HCT116 (cell line): ENCODE data around the gene SNUPN. TPM values are rescaled to one million over a fixed set of nuclear protein-coding genes. Genes with fewer than 3 reads are reported as not detected.
A peak's percentile ranks its signal among the peaks of the same experiment; 100 is the strongest.

Experiments
- ATAC-seq: fragments of 200-7000 bp; cut with Tn5 transposase; 2 replicates; pipeline ENCODE4 v1.9.1; 2020; ENCODE audit warnings: mild to moderate bottlenecking, moderate library complexity
- BruUV-seq: library from RNA; stranded (reverse); fragments of 400-500 nt; replicated peaks from 2 replicates; lab custom pipeline; 2021; lab: Mats Ljungman, UMichigan
- CTCF ChIA-PET: fragments of 300-600 bp; sonication (Branson Sonifier 250); formaldehyde crosslinking; loops from one replicate; lab custom pipeline; 2021; ENCODE audit warnings: antibody characterized with exemption; lab: Charles Lee
- POLR2A ChIA-PET: fragments of 300-600, 350-600 bp; sonication (Branson Sonifier 250); formaldehyde crosslinking; loops from one replicate; lab custom pipeline; 2021; ENCODE audit warnings: antibody characterized with exemption; lab: Charles Lee
- RAD21 ChIA-PET, 2 experiments: fragments of 300-600 bp; sonication (Branson Sonifier 250); formaldehyde crosslinking; loops; one replicate each; lab custom pipeline; 2023; ENCODE audit warnings: low total read pairs in 2 of 2; ENCODE audit not compliant: uncharacterized antibody in 2 of 2, unreplicated experiment in 2 of 2, low non-redundant PET in 1 of 2; lab: Charles Lee
- DNase-seq: peaks from one replicate; pipeline ENCODE4 v3.0.0-alpha.2; 2010; ENCODE audit warnings: low read depth, low spot score
- H2AFZ ChIP-seq: fragments of 200-600 bp; shearing (Covaris generic), sonication (generic); 2 replicates; pipeline ENCODE4 v1.6.1; 2017; ENCODE audit warnings: low read depth, mixed run types, mixed read lengths, antibody characterized with exemption, low read length; ENCODE audit not compliant: poor library complexity, severe bottlenecking
- H3K27ac ChIP-seq: 2 replicates; pipeline ENCODE4 v1.5.1; 2012; ENCODE audit warnings: low read depth, low read length
- H3K27me3 ChIP-seq: fragments of 200-600 bp; sonication (generic); 2 replicates; pipeline ENCODE4 v1.6.1; 2016; ENCODE audit warnings: mixed run types, low read length, mixed read lengths; ENCODE audit not compliant: insufficient read depth
- H3K36me3 ChIP-seq, 2 experiments: fragments of 200-500 bp in 1 of 2; fragments of 200-600 bp in 1 of 2; sonication (Bioruptor generic) in 1 of 2; sonication (generic) in 1 of 2; 2 replicates each; pipeline versions ENCODE4 v1.5.1 to v1.6.1; 2014 to 2016; ENCODE audit warnings: low read length in 2 of 2, inconsistent platforms in 1 of 2, mixed read lengths in 1 of 2, mixed run types in 1 of 2; ENCODE audit not compliant: insufficient read depth in 2 of 2, control insufficient read depth in 1 of 2
- H3K4me1 ChIP-seq, 2 experiments: fragments of 200-600 bp in 1 of 2; sonication (generic) in 1 of 2; 2 replicates each; pipeline versions ENCODE4 v1.5.1 to v1.6.1; 2012 to 2017; ENCODE audit warnings: low read length in 2 of 2, inconsistent platforms in 1 of 2, mild to moderate bottlenecking in 1 of 2, mixed read lengths in 1 of 2, mixed run types in 1 of 2, moderate library complexity in 1 of 2; ENCODE audit not compliant: insufficient read depth in 2 of 2, control insufficient read depth in 1 of 2
- H3K4me2 ChIP-seq: fragments of 200-600 bp; sonication (generic); 2 replicates; pipeline ENCODE4 v1.6.1; 2017; ENCODE audit warnings: mixed run types, low read length, mixed read lengths
- H3K4me3 ChIP-seq, 2 experiments: fragments of 200-600 bp in 1 of 2; sonication (generic) in 1 of 2; replicated peaks in 1 of 2; 2 replicates each; pipeline ENCODE4 v1.5.1; 2011 to 2016; ENCODE audit warnings: low read length in 2 of 2, control low read depth in 1 of 2, low read depth in 1 of 2, mild to moderate bottlenecking in 1 of 2, mixed read lengths in 1 of 2, mixed run types in 1 of 2
- H3K79me2 ChIP-seq: fragments of 200-600 bp; sonication (generic); 2 replicates; pipeline ENCODE4 v1.6.1; 2017; ENCODE audit warnings: mild to moderate bottlenecking, mixed run types, low read length, moderate library complexity, mixed read lengths; ENCODE audit not compliant: insufficient read depth
- H3K9ac ChIP-seq: fragments of 200-600 bp; sonication (generic); 2 replicates; pipeline ENCODE4 v1.6.1; 2016; ENCODE audit warnings: low read length, mixed read lengths
- H3K9me2 ChIP-seq: fragments of 200-600 bp; sonication (generic), shearing (Covaris generic); 2 replicates; pipeline ENCODE4 v1.6.1; 2017; ENCODE audit warnings: mixed run types, mild to moderate bottlenecking, moderate library complexity; ENCODE audit not compliant: insufficient read depth
- H3K9me3 ChIP-seq, 2 experiments: fragments of 200-500 bp in 1 of 2; fragments of 200-600 bp in 1 of 2; sonication (Bioruptor generic) in 1 of 2; sonication (generic) in 1 of 2; 2 replicates each; pipeline ENCODE4 v1.6.1; 2014 to 2017; ENCODE audit warnings: low read length in 2 of 2, mixed read lengths in 2 of 2, inconsistent platforms in 1 of 2, low read depth in 1 of 2, mild to moderate bottlenecking in 1 of 2, mixed run types in 1 of 2, moderate library complexity in 1 of 2; ENCODE audit not compliant: control insufficient read depth in 1 of 2, insufficient read depth in 1 of 2
- H4K20me1 ChIP-seq: fragments of 200-600 bp; sonication (generic), shearing (Covaris generic); 2 replicates; pipeline ENCODE4 v1.6.1; 2017; ENCODE audit warnings: mixed run types, mild to moderate bottlenecking, moderate library complexity; ENCODE audit not compliant: insufficient read depth
- CBX3 ChIP-seq: IDR thresholded peaks from 2 replicates; pipeline ENCODE4 v1.6.1; 2012; ENCODE audit warnings: low read depth
- CEBPB ChIP-seq: IDR thresholded peaks from 2 replicates; pipeline ENCODE4 v1.6.1; 2012; ENCODE audit warnings: low read depth
- EGR1 ChIP-seq: IDR thresholded peaks from 2 replicates; pipeline ENCODE4 v1.6.1; 2012; ENCODE audit warnings: low read depth
- ELF1 ChIP-seq: IDR thresholded peaks from 2 replicates; pipeline ENCODE4 v1.6.1; 2012; ENCODE audit warnings: low read depth, borderline replicate concordance
- EZH2 ChIP-seq: fragments of 200-600 bp; sonication (generic); IDR thresholded peaks from 2 replicates; pipeline ENCODE4 v1.6.1; 2017; ENCODE audit warnings: antibody characterized with exemption, mixed run types
- EZH2phosphoT487 ChIP-seq: fragments of 200-600 bp; IDR thresholded peaks from 2 replicates; pipeline ENCODE4 v1.6.1; 2018; ENCODE audit warnings: antibody characterized with exemption, borderline replicate concordance
- FOSL1 ChIP-seq: IDR thresholded peaks from 2 replicates; pipeline ENCODE4 v1.6.1; 2012; ENCODE audit warnings: low read depth
- JUND ChIP-seq: IDR thresholded peaks from 2 replicates; pipeline ENCODE4 v1.6.1; 2012
- POLR2AphosphoS5 ChIP-seq: IDR thresholded peaks from 2 replicates; pipeline ENCODE4 v1.6.1; 2011; ENCODE audit warnings: mild to moderate bottlenecking, low read depth, low read length, moderate library complexity
- RAD21 ChIP-seq: IDR thresholded peaks from 2 replicates; pipeline ENCODE4 v1.6.1; 2012; ENCODE audit warnings: low read depth, mild to moderate bottlenecking
- SIN3A ChIP-seq: IDR thresholded peaks from 2 replicates; pipeline ENCODE4 v1.6.1; 2012; ENCODE audit warnings: low read depth
- SRF ChIP-seq: IDR thresholded peaks from 2 replicates; pipeline ENCODE4 v1.6.1; 2012; ENCODE audit warnings: low read depth
- TCF7L2 ChIP-seq: IDR thresholded peaks from 2 replicates; pipeline ENCODE4 v1.7.0; 2011; ENCODE audit warnings: borderline replicate concordance, inconsistent platforms; ENCODE audit not compliant: insufficient read depth, insufficient read length; ENCODE audit errors: extremely low read depth
- YY1 ChIP-seq: IDR thresholded peaks from 2 replicates; pipeline ENCODE4 v1.6.1; 2011; ENCODE audit warnings: low read length, low read depth, moderate library complexity, mild to moderate bottlenecking; ENCODE audit not compliant: insufficient replicate concordance; ENCODE audit errors: extremely low read depth
- ZFX ChIP-seq: fragments of 450-650 bp; IDR thresholded peaks from 2 replicates; pipeline ENCODE4 v1.6.1; 2017
- ZNF274 ChIP-seq: fragments of 200-500 bp; sonication (Bioruptor generic); IDR thresholded peaks from 2 replicates; pipeline ENCODE4 v1.6.1; 2014; ENCODE audit warnings: mild to moderate bottlenecking, low read depth, low read length, inconsistent platforms
- intact Hi-C: fragments of 100-400 bp; cut with micrococcal nuclease; formaldehyde crosslinking; loops from 2 replicates; pipeline ENCODE4 v1.10.0; 2022
- total RNA-seq: library from RNA; stranded (reverse); gene quantifications from one replicate; pipeline ENCODE4 v1.2.1, GENCODE V29; 2021; ENCODE audit not compliant: unreplicated experiment
- TF ChIP-seq, protein P1 (sequence below), 3 experiments: fragments of 200-600 bp in 1 of 3; sonication (generic) in 1 of 3; IDR thresholded peaks in 2 of 3; conservative IDR thresholded peaks in 1 of 3; 2 replicates each; pipeline ENCODE4 v1.5.1; 2012 to 2017; ENCODE audit warnings: low read depth in 2 of 3, low read length in 2 of 3, antibody characterized with exemption in 1 of 3, borderline replicate concordance in 1 of 3, control low read depth in 1 of 3, mild to moderate bottlenecking in 1 of 3, mixed read lengths in 1 of 3, mixed run types in 1 of 3, moderate library complexity in 1 of 3; ENCODE audit not compliant: insufficient read depth in 1 of 3
- TF ChIP-seq, protein P2 (sequence below): IDR thresholded peaks from 2 replicates; pipeline ENCODE4 v1.6.1; 2011; ENCODE audit warnings: mild to moderate bottlenecking, low read length, moderate library complexity; ENCODE audit not compliant: insufficient replicate concordance; ENCODE audit errors: extremely low read depth
- TF ChIP-seq, protein P3 (sequence below): IDR thresholded peaks from 2 replicates; pipeline ENCODE4 v1.6.1; 2012
- TF ChIP-seq, protein P4 (sequence below): IDR thresholded peaks from 2 replicates; pipeline ENCODE4 v1.6.1; 2012

SNUPN gene
- total RNA-seq, 1 experiment from 2014 or later = 29.8 TPM

DNA sequence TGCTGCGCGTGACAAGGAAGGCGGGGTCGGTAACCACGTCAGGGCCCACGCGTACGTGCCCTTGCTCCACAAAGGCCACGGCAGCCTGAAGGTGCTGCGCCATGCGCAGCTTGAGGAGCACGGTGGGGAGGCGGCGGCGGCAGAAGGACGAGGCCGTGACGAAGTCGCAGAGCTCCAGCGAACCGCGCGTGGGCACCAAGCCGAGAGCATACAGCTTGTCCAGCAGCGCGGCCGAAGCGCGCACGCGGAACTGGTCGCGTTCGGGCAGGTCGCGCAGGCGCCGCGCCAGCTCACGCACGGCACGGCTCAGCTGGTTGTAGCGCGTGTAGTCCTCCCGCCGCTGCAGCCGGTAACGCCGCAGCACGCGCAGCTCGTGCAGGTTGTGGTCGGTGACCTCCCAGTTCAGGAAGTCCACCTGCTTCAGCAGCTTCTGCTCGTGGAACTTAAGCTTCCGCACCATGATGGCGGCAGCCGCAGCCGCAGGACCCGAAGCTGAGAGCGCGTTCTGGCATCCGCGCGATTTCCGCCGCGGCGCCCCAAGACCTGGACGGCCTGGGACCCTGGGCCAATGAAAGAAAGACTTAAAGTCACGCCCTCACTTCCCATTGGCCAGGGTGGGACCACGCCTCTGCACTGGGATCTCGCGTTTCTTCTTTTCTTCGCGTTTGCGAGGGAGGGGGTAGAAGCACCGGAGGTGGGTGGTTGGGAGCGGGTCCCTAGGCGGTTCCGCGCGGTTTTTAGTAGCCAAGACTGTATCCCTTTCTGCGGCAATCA, 14.4 kb upstream of the SNUPN start, which contains the start of gene IMP3:
TSS of gene IMP3 (minus strand) at position 516 of the 774 bp plus-strand sequence. CDS start at position 460, 56 bp downstream.
- H3K27me3 ChIP-seq = no peaks in the 10 kb centered on the region
- no peaks in the 10 kb centered on the region for H3K9me3 ChIP-seq
- no peaks in the 10 kb centered on the region for H3K9me2 ChIP-seq
- CTCF ChIA-PET = interaction anchor here (1.3 to 2.2 kb wide), 7 partner anchors 12 to 272 kb away, joined by 3 to 21 read pairs (median 7); partner anchors contain the start of genes MAN2C1, SIN3A and SNUPN
- peak within 1 kb of the TSS; percentile 98 for H3K4me2 ChIP-seq
- H2AFZ ChIP-seq = no peak within 1 kb of the TSS
- H3K4me3 ChIP-seq = peak within 1 kb of the TSS; percentile 95 to 97
- peak within 1 kb of the TSS; percentile 97 for H3K27ac ChIP-seq
- DNase-seq (peak; percentile 95), ATAC-seq (peak; percentile 90)
- POLR2A ChIA-PET = interaction anchor here (0.6 to 5.1 kb wide), 12 partner anchors 8 to 702 kb away, joined by 3 to 35 read pairs (median 4); partner anchors contain the start of genes COX5A, MAN2C1, SIN3A and SNUPN
- intact Hi-C loops = loop anchor here (1.0 to 2.0 kb wide), 5 partner anchors 15 to 272 kb away; partner anchors contain the start of genes MAN2C1, SIN3A and SNUPN
- peak within 1 kb of the TSS; percentile 98 for H3K9ac ChIP-seq
- H3K4me1 ChIP-seq = peaks cover 12 to 53% of the 10 kb centered on the region in 2 experiments
- RAD21 ChIA-PET = interaction anchor here (1.1 to 2.0 kb wide), 5 partner anchors 184 to 272 kb away, joined by 3 to 8 read pairs (median 3); partner anchors contain the start of gene MAN2C1 (in 1 of the 2)
- no TSS peak for BruUV-seq
- H3K36me3 ChIP-seq = 0 out of 4 replicates have a peak, but pooled peaks cover 0 to 5% of the 10 kb centered on the region in 2 experiments
- H4K20me1 ChIP-seq = peaks cover 15% of the 10 kb centered on the region; the same call in 1 of the 2 replicates
- H3K79me2 ChIP-seq = peaks cover 36% of the 10 kb centered on the region
- no peak for TF ChIP-seq SIN3A
- no peak for TF ChIP-seq EGR1
- TF ChIP-seq, protein P1, sequence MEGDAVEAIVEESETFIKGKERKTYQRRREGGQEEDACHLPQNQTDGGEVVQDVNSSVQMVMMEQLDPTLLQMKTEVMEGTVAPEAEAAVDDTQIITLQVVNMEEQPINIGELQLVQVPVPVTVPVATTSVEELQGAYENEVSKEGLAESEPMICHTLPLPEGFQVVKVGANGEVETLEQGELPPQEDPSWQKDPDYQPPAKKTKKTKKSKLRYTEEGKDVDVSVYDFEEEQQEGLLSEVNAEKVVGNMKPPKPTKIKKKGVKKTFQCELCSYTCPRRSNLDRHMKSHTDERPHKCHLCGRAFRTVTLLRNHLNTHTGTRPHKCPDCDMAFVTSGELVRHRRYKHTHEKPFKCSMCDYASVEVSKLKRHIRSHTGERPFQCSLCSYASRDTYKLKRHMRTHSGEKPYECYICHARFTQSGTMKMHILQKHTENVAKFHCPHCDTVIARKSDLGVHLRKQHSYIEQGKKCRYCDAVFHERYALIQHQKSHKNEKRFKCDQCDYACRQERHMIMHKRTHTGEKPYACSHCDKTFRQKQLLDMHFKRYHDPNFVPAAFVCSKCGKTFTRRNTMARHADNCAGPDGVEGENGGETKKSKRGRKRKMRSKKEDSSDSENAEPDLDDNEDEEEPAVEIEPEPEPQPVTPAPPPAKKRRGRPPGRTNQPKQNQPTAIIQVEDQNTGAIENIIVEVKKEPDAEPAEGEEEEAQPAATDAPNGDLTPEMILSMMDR (IDR thresholded peaks at IDR 0.05 in 2 of 3, conservative IDR thresholded peaks at IDR 0.05 in 1 of 3; ENCODE audit: borderline replicate concordance in 1 of 3, insufficient read depth in 1 of 3, low read depth in 2 of 3, low read length in 2 of 3) = no peak
- TF ChIP-seq POLR2AphosphoS5 = peak; percentile 98
- TF ChIP-seq ZFX = peak; percentile 56; the same call in 1 of the 2 replicates
- no peak for TF ChIP-seq CBX3
- TF ChIP-seq EZH2phosphoT487 = no peak
- TF ChIP-seq, protein P2, sequence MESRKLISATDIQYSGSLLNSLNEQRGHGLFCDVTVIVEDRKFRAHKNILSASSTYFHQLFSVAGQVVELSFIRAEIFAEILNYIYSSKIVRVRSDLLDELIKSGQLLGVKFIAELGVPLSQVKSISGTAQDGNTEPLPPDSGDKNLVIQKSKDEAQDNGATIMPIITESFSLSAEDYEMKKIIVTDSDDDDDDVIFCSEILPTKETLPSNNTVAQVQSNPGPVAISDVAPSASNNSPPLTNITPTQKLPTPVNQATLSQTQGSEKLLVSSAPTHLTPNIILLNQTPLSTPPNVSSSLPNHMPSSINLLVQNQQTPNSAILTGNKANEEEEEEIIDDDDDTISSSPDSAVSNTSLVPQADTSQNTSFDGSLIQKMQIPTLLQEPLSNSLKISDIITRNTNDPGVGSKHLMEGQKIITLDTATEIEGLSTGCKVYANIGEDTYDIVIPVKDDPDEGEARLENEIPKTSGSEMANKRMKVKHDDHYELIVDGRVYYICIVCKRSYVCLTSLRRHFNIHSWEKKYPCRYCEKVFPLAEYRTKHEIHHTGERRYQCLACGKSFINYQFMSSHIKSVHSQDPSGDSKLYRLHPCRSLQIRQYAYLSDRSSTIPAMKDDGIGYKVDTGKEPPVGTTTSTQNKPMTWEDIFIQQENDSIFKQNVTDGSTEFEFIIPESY = peak; percentile 94
- no peak for TF ChIP-seq SRF
- TF ChIP-seq TCF7L2 = peak; percentile 33
- no peak for TF ChIP-seq CEBPB
- no peak for TF ChIP-seq RAD21
- TF ChIP-seq EZH2 = no peak
- TF ChIP-seq, protein P3, sequence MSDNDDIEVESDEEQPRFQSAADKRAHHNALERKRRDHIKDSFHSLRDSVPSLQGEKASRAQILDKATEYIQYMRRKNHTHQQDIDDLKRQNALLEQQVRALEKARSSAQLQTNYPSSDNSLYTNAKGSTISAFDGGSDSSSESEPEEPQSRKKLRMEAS = no peak
- no peak for TF ChIP-seq ZNF274
- no peak for TF ChIP-seq JUND
- TF ChIP-seq ELF1 = no peak
- no peak for TF ChIP-seq FOSL1
- TF ChIP-seq YY1 = peak; percentile 84
- TF ChIP-seq, protein P4, sequence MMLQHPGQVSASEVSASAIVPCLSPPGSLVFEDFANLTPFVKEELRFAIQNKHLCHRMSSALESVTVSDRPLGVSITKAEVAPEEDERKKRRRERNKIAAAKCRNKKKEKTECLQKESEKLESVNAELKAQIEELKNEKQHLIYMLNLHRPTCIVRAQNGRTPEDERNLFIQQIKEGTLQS = no peak
